ENCODE results near the gene HOXA9. TPM values are rescaled to one million over a fixed set of nuclear protein-coding genes. Genes with fewer than 3 reads are reported as not detected.

HOXA9 gene
- total and polyA plus RNA-seq, 4 donors = 0.02 to 0.70 TPM; not detected in 2

DNA sequence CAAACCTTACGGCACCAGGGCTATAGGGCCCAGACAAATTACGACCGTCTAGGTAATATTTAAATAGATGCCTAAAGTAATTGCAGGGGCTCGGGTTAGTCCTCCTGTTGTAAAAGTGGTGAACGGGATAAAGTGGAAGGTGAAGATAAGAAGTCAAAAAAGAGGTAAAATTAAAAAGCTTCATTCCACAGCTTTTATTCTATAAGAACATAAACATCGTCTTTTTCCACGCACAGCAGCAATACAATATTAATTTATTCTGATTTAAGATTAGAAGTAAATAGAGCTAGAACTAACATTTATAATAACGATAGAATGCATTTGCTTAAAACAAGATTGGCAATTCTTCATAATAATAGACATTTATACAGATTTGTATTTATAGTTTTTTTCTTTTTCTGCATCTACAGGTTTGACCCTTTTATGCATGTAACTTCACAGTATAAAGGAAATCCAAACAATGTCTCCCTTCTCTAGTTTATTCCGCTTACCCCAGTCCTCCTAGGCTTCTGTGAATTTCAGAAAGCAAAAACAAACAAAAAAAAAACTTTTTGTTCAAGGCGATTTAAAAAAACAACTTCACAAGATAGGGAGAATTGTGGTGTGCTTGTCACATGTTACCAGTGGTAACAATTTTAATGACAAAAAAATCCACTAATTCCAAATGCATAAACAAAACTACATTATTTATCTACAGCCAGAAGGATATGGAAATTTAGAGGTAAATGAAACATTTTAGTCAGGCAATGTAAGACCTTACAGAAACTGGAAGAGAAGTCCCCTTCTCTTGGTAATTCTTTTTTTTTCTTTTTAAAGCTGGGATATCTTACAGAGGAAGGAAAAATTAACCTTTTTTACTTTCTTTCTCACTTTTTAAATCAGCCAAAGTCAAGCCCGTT is 5.3 kb upstream of the HOXA9 start:
- peaks cover 0 to 2% (median under 1%) of the 10 kb centered on the region in 4 donors for H3K9me3 ChIP-seq (ENCODE audit: control insufficient read depth in 4 of 4, low read length in 3 of 4)
- H3K4me1 ChIP-seq (ENCODE audit: control insufficient read depth in 4 of 4, insufficient read depth in 4 of 4, low read length in 3 of 4) = peaks cover 9 to 15% (median 15%) of the 10 kb centered on the region in 4 donors
- H3K27me3 ChIP-seq (ENCODE audit: control insufficient read depth in 4 of 4, insufficient read depth in 4 of 4, low read length in 3 of 4) = peaks cover 14 to 56% (median 32%) of the 10 kb centered on the region in 4 donors
- H3K4me3 ChIP-seq (ENCODE audit: low read depth in 1 of 3, low read length in 3 of 3) = no peak overlapping the region
- WGBS = 14% methylated on average over 11 of the region's 11 CpGs
- no peak overlapping the region for H3K27ac ChIP-seq (ENCODE audit: low read depth in 1 of 2, low read length in 2 of 2)
- no peak for DNase-seq (ENCODE audit: low spot score)
- H3K36me3 ChIP-seq (ENCODE audit: control insufficient read depth in 4 of 4, insufficient read depth in 3 of 4, low read depth in 1 of 4, low read length in 3 of 4) = no peaks in the 10 kb centered on the region
- TF ChIP-seq RXRA (IDR thresholded peaks at IDR 0.05) (no peak), GABPA (IDR thresholded peaks at IDR 0.05 in 1 of 2, conservative IDR thresholded peaks at IDR 0.05 in 1 of 2) (no peak), TAF1 (conservative IDR thresholded peaks at IDR 0.05) (no peak), FOXA2 (IDR thresholded peaks at IDR 0.05) (no peak), RAD21 (IDR thresholded peaks at IDR 0.05) (no peak)
- TF ChIP-seq, protein P1, sequence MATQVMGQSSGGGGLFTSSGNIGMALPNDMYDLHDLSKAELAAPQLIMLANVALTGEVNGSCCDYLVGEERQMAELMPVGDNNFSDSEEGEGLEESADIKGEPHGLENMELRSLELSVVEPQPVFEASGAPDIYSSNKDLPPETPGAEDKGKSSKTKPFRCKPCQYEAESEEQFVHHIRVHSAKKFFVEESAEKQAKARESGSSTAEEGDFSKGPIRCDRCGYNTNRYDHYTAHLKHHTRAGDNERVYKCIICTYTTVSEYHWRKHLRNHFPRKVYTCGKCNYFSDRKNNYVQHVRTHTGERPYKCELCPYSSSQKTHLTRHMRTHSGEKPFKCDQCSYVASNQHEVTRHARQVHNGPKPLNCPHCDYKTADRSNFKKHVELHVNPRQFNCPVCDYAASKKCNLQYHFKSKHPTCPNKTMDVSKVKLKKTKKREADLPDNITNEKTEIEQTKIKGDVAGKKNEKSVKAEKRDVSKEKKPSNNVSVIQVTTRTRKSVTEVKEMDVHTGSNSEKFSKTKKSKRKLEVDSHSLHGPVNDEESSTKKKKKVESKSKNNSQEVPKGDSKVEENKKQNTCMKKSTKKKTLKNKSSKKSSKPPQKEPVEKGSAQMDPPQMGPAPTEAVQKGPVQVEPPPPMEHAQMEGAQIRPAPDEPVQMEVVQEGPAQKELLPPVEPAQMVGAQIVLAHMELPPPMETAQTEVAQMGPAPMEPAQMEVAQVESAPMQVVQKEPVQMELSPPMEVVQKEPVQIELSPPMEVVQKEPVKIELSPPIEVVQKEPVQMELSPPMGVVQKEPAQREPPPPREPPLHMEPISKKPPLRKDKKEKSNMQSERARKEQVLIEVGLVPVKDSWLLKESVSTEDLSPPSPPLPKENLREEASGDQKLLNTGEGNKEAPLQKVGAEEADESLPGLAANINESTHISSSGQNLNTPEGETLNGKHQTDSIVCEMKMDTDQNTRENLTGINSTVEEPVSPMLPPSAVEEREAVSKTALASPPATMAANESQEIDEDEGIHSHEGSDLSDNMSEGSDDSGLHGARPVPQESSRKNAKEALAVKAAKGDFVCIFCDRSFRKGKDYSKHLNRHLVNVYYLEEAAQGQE (IDR thresholded peaks at IDR 0.05) = no peak
- H3K9ac ChIP-seq (ENCODE audit: low read depth in 1 of 2, low read length in 2 of 2) = no peak overlapping the region

DNA sequence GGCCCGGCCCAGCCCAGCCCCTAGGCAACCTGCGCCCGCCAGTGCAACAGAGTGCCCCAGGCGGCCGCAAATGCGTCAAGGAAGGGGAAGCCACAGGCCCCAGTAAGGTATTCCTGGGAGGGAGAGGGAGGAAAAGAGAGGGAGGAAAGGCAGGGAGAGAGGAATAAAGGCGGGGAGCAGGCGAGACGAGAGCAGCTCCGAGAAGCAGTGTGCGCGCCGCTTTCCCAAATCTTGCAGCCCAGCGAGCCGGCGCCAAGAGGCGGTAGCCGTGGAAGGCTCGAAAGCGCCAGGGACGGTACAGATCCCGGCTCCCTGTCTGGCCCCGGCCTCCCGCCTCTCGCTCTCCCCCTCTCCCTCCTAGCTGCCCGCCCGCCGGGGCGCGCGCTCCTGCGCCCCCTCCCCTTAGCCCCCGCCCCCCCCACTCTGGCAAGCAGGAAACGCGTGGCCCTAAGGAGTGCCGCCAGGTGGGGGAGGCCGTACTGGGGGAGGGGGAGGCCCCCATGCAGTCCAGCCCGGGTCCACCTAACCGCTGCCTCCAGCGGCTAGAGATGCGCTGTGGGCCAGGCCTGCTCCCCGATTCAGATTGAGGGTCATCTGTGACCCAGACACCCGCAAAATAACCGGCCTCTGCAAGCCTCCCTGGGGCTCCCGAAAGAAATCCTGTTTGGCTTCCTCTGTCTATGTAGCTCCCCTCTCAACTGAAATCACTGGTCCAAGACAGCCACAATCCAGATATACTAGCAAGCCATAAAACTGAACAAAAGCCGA is 4.5 kb upstream of the HOXA9 start:
- Histone ChIP-seq H3K27me3 (ENCODE audit: control insufficient read depth in 4 of 4, insufficient read depth in 4 of 4, low read length in 3 of 4) (peaks cover 15 to 58% (median 28%) of the 10 kb centered on the region in 4 donors), H3K9ac (ENCODE audit: low read depth in 1 of 2, low read length in 2 of 2) (no peak overlapping the region), H3K4me1 (ENCODE audit: control insufficient read depth in 4 of 4, insufficient read depth in 4 of 4, low read length in 3 of 4) (peaks cover 9 to 18% (median 15%) of the 10 kb centered on the region in 4 donors), H3K36me3 (ENCODE audit: control insufficient read depth in 4 of 4, insufficient read depth in 3 of 4, low read depth in 1 of 4, low read length in 3 of 4) (no peaks in the 10 kb centered on the region), H3K4me3 (ENCODE audit: low read depth in 1 of 3, low read length in 3 of 3) (no peak overlapping the region), H3K9me3 (ENCODE audit: control insufficient read depth in 4 of 4, low read length in 3 of 4) (peaks cover 0 to 9% (median under 1%) of the 10 kb centered on the region in 4 donors), H3K27ac (ENCODE audit: low read depth in 1 of 2, low read length in 2 of 2) (no peak overlapping the region)
- WGBS = 5% methylated on average over 46 of the region's 46 CpGs
- DNase-seq (ENCODE audit: low spot score) = no peak
- no peak for TF ChIP-seq HNF4A (conservative IDR thresholded peaks at IDR 0.05)
- no peak for TF ChIP-seq FOXA2 (IDR thresholded peaks at IDR 0.05)
- no peak for TF ChIP-seq EGR1 (IDR thresholded peaks at IDR 0.05; ENCODE audit: low read depth in 2 of 2)
- no peak for TF ChIP-seq TAF1 (conservative IDR thresholded peaks at IDR 0.05)
- TF ChIP-seq, protein P1 (IDR thresholded peaks at IDR 0.05) = no peak
- no peak for TF ChIP-seq RAD21 (IDR thresholded peaks at IDR 0.05)
- TF ChIP-seq GABPA (IDR thresholded peaks at IDR 0.05 in 1 of 2, conservative IDR thresholded peaks at IDR 0.05 in 1 of 2) = no peak
- TF ChIP-seq, protein P2, sequence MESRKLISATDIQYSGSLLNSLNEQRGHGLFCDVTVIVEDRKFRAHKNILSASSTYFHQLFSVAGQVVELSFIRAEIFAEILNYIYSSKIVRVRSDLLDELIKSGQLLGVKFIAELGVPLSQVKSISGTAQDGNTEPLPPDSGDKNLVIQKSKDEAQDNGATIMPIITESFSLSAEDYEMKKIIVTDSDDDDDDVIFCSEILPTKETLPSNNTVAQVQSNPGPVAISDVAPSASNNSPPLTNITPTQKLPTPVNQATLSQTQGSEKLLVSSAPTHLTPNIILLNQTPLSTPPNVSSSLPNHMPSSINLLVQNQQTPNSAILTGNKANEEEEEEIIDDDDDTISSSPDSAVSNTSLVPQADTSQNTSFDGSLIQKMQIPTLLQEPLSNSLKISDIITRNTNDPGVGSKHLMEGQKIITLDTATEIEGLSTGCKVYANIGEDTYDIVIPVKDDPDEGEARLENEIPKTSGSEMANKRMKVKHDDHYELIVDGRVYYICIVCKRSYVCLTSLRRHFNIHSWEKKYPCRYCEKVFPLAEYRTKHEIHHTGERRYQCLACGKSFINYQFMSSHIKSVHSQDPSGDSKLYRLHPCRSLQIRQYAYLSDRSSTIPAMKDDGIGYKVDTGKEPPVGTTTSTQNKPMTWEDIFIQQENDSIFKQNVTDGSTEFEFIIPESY (IDR thresholded peaks at IDR 0.05) = no peak
- TF ChIP-seq YY1 (IDR thresholded peaks at IDR 0.05) = no peak
- no peak for TF ChIP-seq RXRA (IDR thresholded peaks at IDR 0.05)
- TF ChIP-seq, protein P3, sequence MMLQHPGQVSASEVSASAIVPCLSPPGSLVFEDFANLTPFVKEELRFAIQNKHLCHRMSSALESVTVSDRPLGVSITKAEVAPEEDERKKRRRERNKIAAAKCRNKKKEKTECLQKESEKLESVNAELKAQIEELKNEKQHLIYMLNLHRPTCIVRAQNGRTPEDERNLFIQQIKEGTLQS (IDR thresholded peaks at IDR 0.05) = no peak
- TF ChIP-seq, protein P4, sequence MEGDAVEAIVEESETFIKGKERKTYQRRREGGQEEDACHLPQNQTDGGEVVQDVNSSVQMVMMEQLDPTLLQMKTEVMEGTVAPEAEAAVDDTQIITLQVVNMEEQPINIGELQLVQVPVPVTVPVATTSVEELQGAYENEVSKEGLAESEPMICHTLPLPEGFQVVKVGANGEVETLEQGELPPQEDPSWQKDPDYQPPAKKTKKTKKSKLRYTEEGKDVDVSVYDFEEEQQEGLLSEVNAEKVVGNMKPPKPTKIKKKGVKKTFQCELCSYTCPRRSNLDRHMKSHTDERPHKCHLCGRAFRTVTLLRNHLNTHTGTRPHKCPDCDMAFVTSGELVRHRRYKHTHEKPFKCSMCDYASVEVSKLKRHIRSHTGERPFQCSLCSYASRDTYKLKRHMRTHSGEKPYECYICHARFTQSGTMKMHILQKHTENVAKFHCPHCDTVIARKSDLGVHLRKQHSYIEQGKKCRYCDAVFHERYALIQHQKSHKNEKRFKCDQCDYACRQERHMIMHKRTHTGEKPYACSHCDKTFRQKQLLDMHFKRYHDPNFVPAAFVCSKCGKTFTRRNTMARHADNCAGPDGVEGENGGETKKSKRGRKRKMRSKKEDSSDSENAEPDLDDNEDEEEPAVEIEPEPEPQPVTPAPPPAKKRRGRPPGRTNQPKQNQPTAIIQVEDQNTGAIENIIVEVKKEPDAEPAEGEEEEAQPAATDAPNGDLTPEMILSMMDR (IDR thresholded peaks at IDR 0.05; ENCODE audit: low read depth, low read length, missing input control) = no peak
- TF ChIP-seq SP1 (IDR thresholded peaks at IDR 0.05) = no peak
- TF ChIP-seq FOXA1 (IDR thresholded peaks at IDR 0.05) = no peak
- TF ChIP-seq HNF4G (IDR thresholded peaks at IDR 0.05) = no peak
- no peak for TF ChIP-seq JUND (IDR thresholded peaks at IDR 0.05)
